ENCODE measurements around the gene HS6ST2. TPM values are rescaled to one million over a fixed set of nuclear protein-coding genes. Genes with fewer than 3 reads are reported as not detected.

HS6ST2 gene
- total RNA-seq (under 1 TPM in 7 of 9 donors, not detected in 2; 0.05 to 0.54 (median 0.13) TPM), polyA plus RNA-seq (under 1 TPM in 1 of 2 donors, not detected in 1; 0.33 TPM)
- long read RNA-seq, donor 1: 0 reads
- long read RNA-seq, donor 2: 0 reads
- long read RNA-seq, donor 3: 0 reads

DNA sequence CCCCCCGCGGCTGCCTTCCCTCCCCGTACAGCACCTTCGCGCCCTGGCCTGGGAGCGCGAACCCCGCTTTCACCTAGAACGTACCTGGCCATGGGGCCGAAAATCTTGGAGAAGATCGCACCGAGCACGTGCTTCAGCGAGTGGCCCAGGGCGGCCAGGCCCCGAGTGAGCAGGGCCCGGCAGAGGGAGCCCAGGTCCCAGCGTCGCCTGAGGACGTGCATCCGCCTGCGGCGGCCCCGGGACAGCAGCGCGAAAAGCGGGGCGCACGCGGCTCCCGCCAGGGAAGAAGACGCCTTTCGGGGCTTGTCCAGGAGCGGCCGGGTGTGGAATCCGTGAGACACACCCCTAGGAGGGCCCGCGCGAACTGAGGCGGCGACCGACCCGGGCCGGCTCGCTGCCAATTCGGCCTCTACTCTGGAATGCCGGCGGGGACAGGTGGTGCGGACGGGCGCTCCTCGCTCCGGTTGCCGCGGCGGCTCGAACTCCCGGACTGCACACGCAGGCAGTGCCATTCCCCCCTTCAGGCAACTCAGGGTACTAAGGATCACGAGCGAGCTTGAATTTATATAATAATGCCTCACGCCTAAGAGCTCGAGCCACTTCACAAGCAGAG is at the start of gene HS6ST2:
HS6ST2 (minus strand) TSS at position 539 of the 613 bp plus-strand sequence.
- no peak for TF ChIP-seq POLR2A (IDR thresholded peaks at IDR 0.05)
- TF ChIP-seq, protein P1, sequence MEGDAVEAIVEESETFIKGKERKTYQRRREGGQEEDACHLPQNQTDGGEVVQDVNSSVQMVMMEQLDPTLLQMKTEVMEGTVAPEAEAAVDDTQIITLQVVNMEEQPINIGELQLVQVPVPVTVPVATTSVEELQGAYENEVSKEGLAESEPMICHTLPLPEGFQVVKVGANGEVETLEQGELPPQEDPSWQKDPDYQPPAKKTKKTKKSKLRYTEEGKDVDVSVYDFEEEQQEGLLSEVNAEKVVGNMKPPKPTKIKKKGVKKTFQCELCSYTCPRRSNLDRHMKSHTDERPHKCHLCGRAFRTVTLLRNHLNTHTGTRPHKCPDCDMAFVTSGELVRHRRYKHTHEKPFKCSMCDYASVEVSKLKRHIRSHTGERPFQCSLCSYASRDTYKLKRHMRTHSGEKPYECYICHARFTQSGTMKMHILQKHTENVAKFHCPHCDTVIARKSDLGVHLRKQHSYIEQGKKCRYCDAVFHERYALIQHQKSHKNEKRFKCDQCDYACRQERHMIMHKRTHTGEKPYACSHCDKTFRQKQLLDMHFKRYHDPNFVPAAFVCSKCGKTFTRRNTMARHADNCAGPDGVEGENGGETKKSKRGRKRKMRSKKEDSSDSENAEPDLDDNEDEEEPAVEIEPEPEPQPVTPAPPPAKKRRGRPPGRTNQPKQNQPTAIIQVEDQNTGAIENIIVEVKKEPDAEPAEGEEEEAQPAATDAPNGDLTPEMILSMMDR (IDR thresholded peaks at IDR 0.05): no peak
- Histone ChIP-seq H3K4me3 (peak within 1 kb of the TSS; percentile 14 to 55 (median 45)), H3K36me3 (no peaks in the 10 kb centered on the region), H3K27me3 (peaks cover 0 to 67% (median 20%) of the 10 kb centered on the region in 9 donors), H3K9me3 (peaks cover 0 to 4% (median 0%) of the 10 kb centered on the region in 12 donors), H3K27ac (no peak within 1 kb of the TSS), H3K4me1 (peaks cover 0 to 20% (median 2%) of the 10 kb centered on the region in 12 donors)
- DNase-seq (no peak), ATAC-seq (peak in 2 of 4 donors; percentile 31 to 43)
- intact Hi-C loops (cut with DNase I): loop anchor here in 5 of 10 donors (5.0 to 10.0 kb wide), 2 partner anchors 213 to 216 kb away; no protein-coding TSS in a partner anchor
- 2 to 36% (median 19%) methylated on average over 17 to 63 of the region's 63 CpGs for WGBS, 4 donors

DNA sequence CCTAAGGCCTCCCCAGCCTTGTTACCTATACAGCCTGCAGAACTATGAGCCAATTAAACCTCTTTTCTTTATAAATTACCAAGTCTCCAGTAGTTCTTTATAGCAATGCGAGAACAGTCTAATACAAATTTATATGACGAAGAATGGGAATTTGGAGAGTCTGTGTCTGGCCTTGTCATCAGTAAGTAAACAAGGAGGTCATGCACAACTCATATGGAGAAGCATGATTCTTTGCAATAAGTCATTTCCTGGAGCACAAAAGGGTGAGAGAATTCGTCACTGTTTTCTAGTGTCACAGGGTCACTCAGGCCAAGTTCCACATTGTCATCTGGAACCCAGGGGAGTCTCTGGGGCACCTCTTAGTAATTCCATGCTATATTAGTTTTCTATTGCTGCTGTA is 49.0 kb upstream of the HS6ST2 start:
- Histone ChIP-seq H3K36me3 (no peaks in the 10 kb centered on the region), H3K9me3 (peaks cover 0 to 12% (median 0%) of the 10 kb centered on the region in 12 donors), H3K4me3 (no peak overlapping the region), H3K27ac (no peak overlapping the region), H3K27me3 (peaks cover 0 to 8% (median 0%) of the 10 kb centered on the region in 9 donors), H3K4me1 (no peaks in the 10 kb centered on the region)
- 73 to 90% (median 84%) methylated on average over 3 of the region's 3 CpGs for WGBS, 4 donors
- DNase-seq (no peak), ATAC-seq (no peak)
- TF ChIP-seq, protein P1 (IDR thresholded peaks at IDR 0.05): no peak
- no peak for TF ChIP-seq POLR2A (IDR thresholded peaks at IDR 0.05)
- intact Hi-C loops (cut with DNase I): loop anchor here in 2 of 10 donors (10.0 kb wide), 1 partner anchor 667 kb away; no protein-coding TSS in a partner anchor

DNA sequence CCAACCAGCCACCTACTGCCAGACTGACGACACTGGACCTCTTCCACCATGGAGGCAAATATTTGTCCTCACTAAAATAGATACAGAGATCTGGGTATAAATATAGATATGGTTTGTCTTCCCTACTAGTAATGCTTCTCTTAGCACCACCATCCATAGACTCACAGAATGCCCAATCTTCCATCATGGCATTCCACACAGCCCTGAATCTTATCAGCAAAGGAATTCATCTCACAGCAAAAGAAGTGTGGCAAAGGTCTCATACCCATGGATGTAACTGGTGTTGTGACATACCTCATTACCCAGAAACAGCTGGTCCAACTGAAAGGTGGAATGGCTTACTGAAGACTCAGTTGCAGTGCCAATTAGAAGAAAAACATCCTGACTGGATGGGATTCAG is 47.2 kb upstream of the HS6ST2 start:
- intact Hi-C loops (cut with DNase I): loop anchor here in 2 of 10 donors (10.0 kb wide), 1 partner anchor 669 kb away; no protein-coding TSS in a partner anchor

DNA sequence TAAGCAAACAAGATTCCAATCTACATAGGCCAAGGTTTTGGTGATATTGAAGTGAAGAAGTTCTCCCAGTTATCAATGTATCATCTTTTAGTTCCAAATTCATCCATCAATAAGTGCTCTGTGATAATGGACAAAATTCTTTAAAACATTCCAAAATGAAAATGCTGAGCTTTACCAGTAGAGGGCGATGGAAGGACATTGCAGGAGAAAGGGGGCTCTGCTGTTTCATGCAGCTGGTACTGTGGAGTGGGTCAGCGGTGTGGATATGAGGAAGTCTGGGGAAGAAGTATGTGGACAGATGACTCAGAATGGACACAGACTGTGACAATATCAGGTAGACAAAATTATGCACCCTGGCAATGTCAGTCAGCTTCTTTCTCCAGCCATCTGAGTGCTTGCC is 46.6 kb upstream of the HS6ST2 start:
- DNase-seq (no peak), ATAC-seq (no peak)
- no peak overlapping the region for H3K4me3 ChIP-seq
- no peaks in the 10 kb centered on the region for H3K4me1 ChIP-seq
- intact Hi-C loops (cut with DNase I): loop anchor here in 2 of 10 donors (10.0 kb wide), 1 partner anchor 670 kb away; no protein-coding TSS in a partner anchor
- peaks cover 0 to 12% (median 0%) of the 10 kb centered on the region in 12 donors for H3K9me3 ChIP-seq
- no peaks in the 10 kb centered on the region for H3K36me3 ChIP-seq
- H3K27ac ChIP-seq: no peak overlapping the region
- TF ChIP-seq, protein P1 (IDR thresholded peaks at IDR 0.05): peak; percentile 19 to 51 (median 41)
- no peak for TF ChIP-seq POLR2A (IDR thresholded peaks at IDR 0.05)
- WGBS, 4 donors: 17 to 26% (median 21%) methylated on average over 2 of the region's 2 CpGs
- peaks cover 0 to 9% (median 0%) of the 10 kb centered on the region in 9 donors for H3K27me3 ChIP-seq

More for the DNA sequence above, 47.2 kb upstream of the HS6ST2 start:
- Histone ChIP-seq H3K4me3 (no peak overlapping the region), H3K27ac (no peak overlapping the region), H3K36me3 (no peaks in the 10 kb centered on the region), H3K9me3 (peaks cover 0 to 12% (median 0%) of the 10 kb centered on the region in 12 donors), H3K4me1 (no peaks in the 10 kb centered on the region), H3K27me3 (peaks cover 0 to 8% (median 0%) of the 10 kb centered on the region in 9 donors)
- WGBS, 4 donors: 82 to 95% (median 88%) methylated on average over 1 of the region's 1 CpG
- no peak for DNase-seq
- no peak for ATAC-seq
- TF ChIP-seq, protein P1 (IDR thresholded peaks at IDR 0.05): no peak
- no peak for TF ChIP-seq POLR2A (IDR thresholded peaks at IDR 0.05)
